Measurements from ENCODE around the gene AP2A2. TPM values are rescaled to one million over a fixed set of nuclear protein-coding genes. Genes with fewer than 3 reads are reported as not detected.
"Not testable (repeated sequence)": the region's sequence is repeated elsewhere in the genome, so short reads cannot be mapped to it uniquely, and the experiment has no call there.

The AP2A2 gene
- total RNA-seq, 1 donor from 2014 or later, result 48.5 TPM

DNA sequence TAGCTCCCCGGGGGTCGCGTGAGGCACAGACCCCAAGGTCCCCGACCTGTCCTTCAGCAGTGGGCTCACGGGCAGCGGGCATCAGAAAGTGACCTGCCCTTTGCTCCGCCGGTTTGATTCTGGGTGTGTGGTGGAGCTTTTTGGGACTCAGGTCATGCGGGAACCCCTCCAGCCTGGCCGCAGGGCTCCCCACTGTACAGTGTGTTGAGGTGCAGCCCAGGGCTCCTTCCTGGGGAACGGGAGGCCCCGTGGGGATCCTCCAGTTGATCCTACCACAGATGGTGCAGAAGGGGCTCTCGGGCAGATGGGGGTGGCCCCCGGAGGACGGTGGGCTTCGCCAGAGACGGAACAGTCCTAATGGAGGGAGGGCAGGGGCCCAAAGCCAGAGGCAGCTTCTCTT is 86.6 kb downstream of the AP2A2 start:
- TF ChIP-seq, protein P1, sequence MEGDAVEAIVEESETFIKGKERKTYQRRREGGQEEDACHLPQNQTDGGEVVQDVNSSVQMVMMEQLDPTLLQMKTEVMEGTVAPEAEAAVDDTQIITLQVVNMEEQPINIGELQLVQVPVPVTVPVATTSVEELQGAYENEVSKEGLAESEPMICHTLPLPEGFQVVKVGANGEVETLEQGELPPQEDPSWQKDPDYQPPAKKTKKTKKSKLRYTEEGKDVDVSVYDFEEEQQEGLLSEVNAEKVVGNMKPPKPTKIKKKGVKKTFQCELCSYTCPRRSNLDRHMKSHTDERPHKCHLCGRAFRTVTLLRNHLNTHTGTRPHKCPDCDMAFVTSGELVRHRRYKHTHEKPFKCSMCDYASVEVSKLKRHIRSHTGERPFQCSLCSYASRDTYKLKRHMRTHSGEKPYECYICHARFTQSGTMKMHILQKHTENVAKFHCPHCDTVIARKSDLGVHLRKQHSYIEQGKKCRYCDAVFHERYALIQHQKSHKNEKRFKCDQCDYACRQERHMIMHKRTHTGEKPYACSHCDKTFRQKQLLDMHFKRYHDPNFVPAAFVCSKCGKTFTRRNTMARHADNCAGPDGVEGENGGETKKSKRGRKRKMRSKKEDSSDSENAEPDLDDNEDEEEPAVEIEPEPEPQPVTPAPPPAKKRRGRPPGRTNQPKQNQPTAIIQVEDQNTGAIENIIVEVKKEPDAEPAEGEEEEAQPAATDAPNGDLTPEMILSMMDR (conservative IDR thresholded peaks at IDR 0.05; ENCODE audit: low read depth, low read length), result no peak
- no peak overlapping the region for H3K4me3 ChIP-seq (ENCODE audit: low read depth, low read length)
- no peak for DNase-seq (ENCODE audit: low read depth)

GRCh38 chr11:1012740-1013630 is 87.3 kb downstream of the AP2A2 start:
- no peak overlapping the region for H3K4me3 ChIP-seq (ENCODE audit: low read depth, low read length)

GRCh38 chr11:1013631-1013935 is 87.9 kb downstream of the AP2A2 start:
- DNase-seq (ENCODE audit: low read depth), result no peak
- TF ChIP-seq, protein P1 (conservative IDR thresholded peaks at IDR 0.05; ENCODE audit: low read depth, low read length), result no peak
- no peak overlapping the region for H3K4me3 ChIP-seq (ENCODE audit: low read depth, low read length)

More at GRCh38 chr11:1012740-1013630, 87.3 kb downstream of the AP2A2 start:
- no peak for DNase-seq (ENCODE audit: low read depth)
- TF ChIP-seq, protein P1 (conservative IDR thresholded peaks at IDR 0.05; ENCODE audit: low read depth, low read length), result no peak

GRCh38 chr11:1014276-1014675 is 88.6 kb downstream of the AP2A2 start:
- TF ChIP-seq, protein P1 (conservative IDR thresholded peaks at IDR 0.05; ENCODE audit: low read depth, low read length), result no peak
- no peak overlapping the region for H3K4me3 ChIP-seq (ENCODE audit: low read depth, low read length)
- DNase-seq (ENCODE audit: low read depth), result no peak

- no peak for DNase-seq (ENCODE audit: low read depth)
- no peak overlapping the region for H3K4me3 ChIP-seq (ENCODE audit: low read depth, low read length)
- TF ChIP-seq, protein P1 (conservative IDR thresholded peaks at IDR 0.05; ENCODE audit: low read depth, low read length), result no peak
These were observed 89.4 kb downstream of the AP2A2 start for GRCh38 chr11:1015064-1015463.

DNA sequence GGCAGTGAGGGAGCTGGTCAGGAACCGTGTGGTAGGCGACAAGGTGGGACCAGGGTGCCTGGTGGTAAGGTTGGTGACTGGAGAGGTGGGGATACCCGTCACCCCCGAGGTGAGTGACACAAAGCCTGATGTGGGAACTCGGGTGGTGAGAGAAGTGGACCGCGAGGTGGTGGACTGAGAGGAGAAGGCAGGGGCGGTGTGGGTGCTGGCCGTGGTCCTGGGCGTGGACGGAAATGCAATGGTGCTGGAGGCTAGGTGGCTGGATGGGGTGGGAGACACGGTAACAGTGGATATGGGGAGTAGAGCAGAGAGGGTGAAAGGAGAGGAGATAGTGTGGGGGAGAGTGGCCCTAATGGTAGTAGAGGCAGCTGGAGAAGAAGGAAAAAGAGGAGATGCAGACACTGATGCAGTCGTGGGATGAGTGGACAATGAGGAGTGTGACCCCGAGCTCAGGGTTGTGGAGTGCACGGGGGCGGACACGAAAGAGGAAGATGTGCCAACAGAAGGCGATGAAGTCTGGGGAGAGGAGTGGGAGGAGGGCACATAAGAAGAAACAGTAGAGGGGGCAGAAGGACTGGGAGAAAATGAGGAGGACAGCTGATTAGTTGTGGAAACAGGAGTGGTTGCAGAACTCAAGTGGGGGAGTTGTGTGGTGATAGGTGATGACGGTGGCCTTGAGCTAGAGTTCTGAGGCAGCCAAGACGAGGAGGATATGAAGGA is 90.3 kb downstream of the AP2A2 start:
- no peak overlapping the region for H3K4me3 ChIP-seq (ENCODE audit: low read depth, low read length)
- TF ChIP-seq, protein P1 (conservative IDR thresholded peaks at IDR 0.05; ENCODE audit: low read depth, low read length), result no peak
- no peak for DNase-seq (ENCODE audit: low read depth)

DNA sequence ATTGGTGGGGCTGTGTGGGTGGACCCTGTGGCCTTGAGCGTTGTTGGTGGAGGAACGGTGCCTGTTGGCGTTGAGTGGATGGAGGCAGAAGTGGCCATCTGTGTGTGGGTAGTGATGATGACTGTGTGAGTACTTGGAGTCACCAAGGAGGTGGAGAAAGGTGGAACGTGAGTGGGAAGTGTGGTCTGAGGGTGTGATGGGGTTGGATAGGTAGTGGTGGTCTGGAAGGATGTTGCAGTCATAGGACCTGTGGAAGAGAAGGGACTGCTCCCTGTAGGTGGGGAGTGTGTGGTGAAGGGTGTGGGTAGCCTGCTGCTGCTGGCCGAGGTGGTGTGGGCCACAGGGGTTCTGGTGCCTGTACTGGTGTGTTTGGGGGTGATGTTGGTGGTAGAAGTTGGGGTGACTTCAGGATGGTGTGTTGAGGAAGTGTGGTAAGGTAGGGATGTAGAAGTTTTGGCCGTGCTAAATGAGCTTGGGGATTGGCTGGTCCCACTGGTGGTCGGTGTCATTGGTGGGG is 91.0 kb downstream of the AP2A2 start:
- not testable (repeated sequence) for DNase-seq (ENCODE audit: low read depth); H3K4me3 ChIP-seq (ENCODE audit: low read depth, low read length)

Data from epithelial cell of proximal tubule (primary cell).